Nephron (organoid): ENCODE data around the gene PSAPL1.

ENCODE experiments used
- H3K27ac Mint-ChIP-seq, 3 experiments: 2 replicates each; pipeline ENCODE4 v1.8.0; 2020; ENCODE audit warnings: mixed read lengths in 3 of 3, mild to moderate bottlenecking in 2 of 3, moderate library complexity in 1 of 3
- H3K27me3 Mint-ChIP-seq: 2 replicates; pipeline ENCODE4 v1.8.0; 2021; ENCODE audit warnings: low read depth, mild to moderate bottlenecking, moderate library complexity, mixed read lengths
- H3K36me3 Mint-ChIP-seq: 2 replicates; pipeline ENCODE4 v1.8.0; 2020; ENCODE audit warnings: low read depth, mixed read lengths
- H3K4me1 Mint-ChIP-seq: 2 replicates; pipeline ENCODE4 v1.8.0; 2020; ENCODE audit warnings: mixed read lengths
- H3K4me3 Mint-ChIP-seq, 3 experiments: 2 replicates each; pipeline ENCODE4 v1.8.0; 2020; ENCODE audit warnings: mild to moderate bottlenecking in 3 of 3, mixed read lengths in 3 of 3, moderate library complexity in 2 of 3
- H3K9me3 Mint-ChIP-seq: 2 replicates; pipeline ENCODE4 v1.8.0; 2020; ENCODE audit warnings: mixed read lengths
- CTCF ChIP-seq, 3 experiments: fragments of 200-600 bp; sonication (generic); IDR thresholded peaks; one replicate each; pipeline ENCODE4 v1.5.0; 2021; ENCODE audit warnings: antibody characterized with exemption in 3 of 3; ENCODE audit not compliant: unreplicated experiment in 3 of 3

PSAPL1 gene

GRCh38 chr4:7418131-7418943 is 16.4 kb downstream of the PSAPL1 start:
- no peak overlapping the region for H3K4me3 Mint-ChIP-seq
- H3K9me3 Mint-ChIP-seq = no peaks in the 10 kb centered on the region
- no peaks in the 10 kb centered on the region for H3K4me1 Mint-ChIP-seq
- no peak for TF ChIP-seq CTCF (IDR thresholded peaks at IDR 0.05; ENCODE audit: unreplicated experiment in 3 of 3)
- H3K27ac Mint-ChIP-seq = no peak overlapping the region
- no peaks in the 10 kb centered on the region for H3K36me3 Mint-ChIP-seq
- peaks cover 13% of the 10 kb centered on the region for H3K27me3 Mint-ChIP-seq

- peaks cover 10% of the 10 kb centered on the region for H3K27me3 Mint-ChIP-seq
- H3K4me1 Mint-ChIP-seq = no peaks in the 10 kb centered on the region
- H3K36me3 Mint-ChIP-seq = no peaks in the 10 kb centered on the region
- no peak overlapping the region for H3K4me3 Mint-ChIP-seq
- H3K27ac Mint-ChIP-seq = no peak overlapping the region
- H3K9me3 Mint-ChIP-seq = no peaks in the 10 kb centered on the region
- TF ChIP-seq CTCF (IDR thresholded peaks at IDR 0.05; ENCODE audit: unreplicated experiment in 3 of 3) = no peak
Observed at GRCh38 chr4:7417639-7418038, 17.1 kb downstream of the PSAPL1 start.

- peaks cover 9% of the 10 kb centered on the region for H3K27me3 Mint-ChIP-seq
- no peaks in the 10 kb centered on the region for H3K9me3 Mint-ChIP-seq
- no peak for TF ChIP-seq CTCF (IDR thresholded peaks at IDR 0.05; ENCODE audit: unreplicated experiment in 3 of 3)
- H3K4me3 Mint-ChIP-seq = no peak overlapping the region
- no peak overlapping the region for H3K27ac Mint-ChIP-seq
- no peaks in the 10 kb centered on the region for H3K36me3 Mint-ChIP-seq
- H3K4me1 Mint-ChIP-seq = peaks cover 6% of the 10 kb centered on the region
Observed at GRCh38 chr4:7416745-7417432, 17.8 kb downstream of the PSAPL1 start.

GRCh38 chr4:7415927-7416686 is 18.6 kb downstream of the PSAPL1 start:
- no peaks in the 10 kb centered on the region for H3K9me3 Mint-ChIP-seq
- H3K27ac Mint-ChIP-seq = no peak overlapping the region
- no peak for TF ChIP-seq CTCF (IDR thresholded peaks at IDR 0.05; ENCODE audit: unreplicated experiment in 3 of 3)
- peaks cover 8% of the 10 kb centered on the region for H3K27me3 Mint-ChIP-seq
- no peaks in the 10 kb centered on the region for H3K36me3 Mint-ChIP-seq
- peaks cover 13% of the 10 kb centered on the region for H3K4me1 Mint-ChIP-seq
- no peak overlapping the region for H3K4me3 Mint-ChIP-seq

- peaks cover 20% of the 10 kb centered on the region for H3K4me1 Mint-ChIP-seq
- H3K9me3 Mint-ChIP-seq = peaks cover 4% of the 10 kb centered on the region
- no peaks in the 10 kb centered on the region for H3K36me3 Mint-ChIP-seq
- no peak for TF ChIP-seq CTCF (IDR thresholded peaks at IDR 0.05; ENCODE audit: unreplicated experiment in 3 of 3)
- no peak overlapping the region for H3K27ac Mint-ChIP-seq
- peaks cover 8% of the 10 kb centered on the region for H3K27me3 Mint-ChIP-seq
- no peak overlapping the region for H3K4me3 Mint-ChIP-seq
Observed at GRCh38 chr4:7414736-7415510, 19.8 kb downstream of the PSAPL1 start.
